ENCODE results near the gene BTRC. TPM values are rescaled to one million over a fixed set of nuclear protein-coding genes. Genes with fewer than 3 reads are reported as not detected.

The BTRC gene
- total RNA-seq, 1 donor from 2014 or later: 33.4 TPM

- no peak for ATAC-seq (ENCODE audit: poor library complexity)
- intact Hi-C loops (cut with DNase I): loop anchor here (5.0 to 10.0 kb wide), 2 partner anchors 283 to 356 kb away; no protein-coding TSS in a partner anchor
- DNase-seq: no peak
These were observed 214.2 kb downstream of the BTRC start for GRCh38 chr10:101568054-101568745.

GRCh38 chr10:101569323-101569621 is 215.3 kb downstream of the BTRC start:
- intact Hi-C loops (cut with DNase I): loop anchor here (5.0 to 10.0 kb wide), 2 partner anchors 284 to 357 kb away; no protein-coding TSS in a partner anchor
- DNase-seq (no peak), ATAC-seq (ENCODE audit: poor library complexity) (no peak)

GRCh38 chr10:101569622-101570427 is 215.9 kb downstream of the BTRC start:
- intact Hi-C loops (cut with DNase I): loop anchor here (5.0 to 10.0 kb wide), 2 partner anchors 285 to 358 kb away; no protein-coding TSS in a partner anchor
- DNase-seq (peak; percentile 89), ATAC-seq (ENCODE audit: poor library complexity) (peak; percentile 97)

- intact Hi-C loops (cut with DNase I): no loop called here
- peak; percentile 35 for ATAC-seq (ENCODE audit: poor library complexity)
These were observed 216.7 kb downstream of the BTRC start for GRCh38 chr10:101570428-101571270.

GRCh38 chr10:101571271-101571925 is 217.4 kb downstream of the BTRC start:
- DNase-seq: no peak
- intact Hi-C loops (cut with DNase I): no loop called here

More at GRCh38 chr10:101570428-101571270, 216.7 kb downstream of the BTRC start:
- peak; percentile 47 for DNase-seq

GRCh38 chr10:101572126-101572525 is 218.2 kb downstream of the BTRC start:
- no peak for ATAC-seq (ENCODE audit: poor library complexity)
- DNase-seq: peak; percentile 1
- intact Hi-C loops (cut with DNase I): no loop called here

More at GRCh38 chr10:101571271-101571925, 217.4 kb downstream of the BTRC start:
- ATAC-seq (ENCODE audit: poor library complexity): no peak

- ATAC-seq (ENCODE audit: poor library complexity) (no peak), DNase-seq (peak; percentile 26)
- intact Hi-C loops (cut with DNase I): no loop called here
These were observed 218.8 kb downstream of the BTRC start for GRCh38 chr10:101572785-101573184.

GRCh38 chr10:101573885-101574753 is 220.2 kb downstream of the BTRC start:
- intact Hi-C loops (cut with DNase I): no loop called here
- DNase-seq (no peak), ATAC-seq (ENCODE audit: poor library complexity) (no peak)

GRCh38 chr10:101575091-101575490 is 221.1 kb downstream of the BTRC start:
- intact Hi-C loops (cut with DNase I): no loop called here
- DNase-seq (no peak), ATAC-seq (ENCODE audit: poor library complexity) (no peak)

GRCh38 chr10:101575580-101576210 is 221.7 kb downstream of the BTRC start:
- DNase-seq (no peak), ATAC-seq (ENCODE audit: poor library complexity) (no peak)
- intact Hi-C loops (cut with DNase I): no loop called here

GRCh38 chr10:101576211-101576863 is 222.4 kb downstream of the BTRC start:
- DNase-seq: peak; percentile 13
- intact Hi-C loops (cut with DNase I): no loop called here
- ATAC-seq (ENCODE audit: poor library complexity): no peak

- DNase-seq (no peak), ATAC-seq (ENCODE audit: poor library complexity) (no peak)
- intact Hi-C loops (cut with DNase I): no loop called here
These were observed 223.3 kb downstream of the BTRC start for GRCh38 chr10:101577121-101577871.

- intact Hi-C loops (cut with DNase I): no loop called here
- DNase-seq: no peak
- ATAC-seq (ENCODE audit: poor library complexity): no peak
These were observed 224.2 kb downstream of the BTRC start for GRCh38 chr10:101578192-101578591.

GRCh38 chr10:101578803-101579515 is 225.0 kb downstream of the BTRC start:
- intact Hi-C loops (cut with DNase I): no loop called here
- DNase-seq: no peak
- no peak for ATAC-seq (ENCODE audit: poor library complexity)

GRCh38 chr10:101579516-101579870 is 225.5 kb downstream of the BTRC start:
- intact Hi-C loops (cut with DNase I): no loop called here
- ATAC-seq (ENCODE audit: poor library complexity) (no peak), DNase-seq (peak; percentile 30)
